Thyroid gland (tissue), 4 donors: ENCODE data around the gene DIP2C.

Source experiments
- POLR2A ChIP-seq, 2 donors: fragments of 450-650 bp; IDR thresholded peaks; one replicate each; pipeline ENCODE4 v1.6.1; 2017; ENCODE audit warnings: antibody characterized with exemption in 2 of 2, mild to moderate bottlenecking in 2 of 2, moderate library complexity in 1 of 2
- TF ChIP-seq, protein P1 (sequence below), 6 experiments: fragments of 200-600 bp in 3 of 6; fragments of 450-650 bp in 3 of 6; sonication (generic) in 3 of 6; IDR thresholded peaks; one replicate each; pipeline ENCODE4 v1.5.1; 2016 to 2019; ENCODE audit warnings: antibody characterized with exemption in 6 of 6, mild to moderate bottlenecking in 2 of 6, inconsistent platforms in 1 of 6, moderate library complexity in 1 of 6

DNA sequence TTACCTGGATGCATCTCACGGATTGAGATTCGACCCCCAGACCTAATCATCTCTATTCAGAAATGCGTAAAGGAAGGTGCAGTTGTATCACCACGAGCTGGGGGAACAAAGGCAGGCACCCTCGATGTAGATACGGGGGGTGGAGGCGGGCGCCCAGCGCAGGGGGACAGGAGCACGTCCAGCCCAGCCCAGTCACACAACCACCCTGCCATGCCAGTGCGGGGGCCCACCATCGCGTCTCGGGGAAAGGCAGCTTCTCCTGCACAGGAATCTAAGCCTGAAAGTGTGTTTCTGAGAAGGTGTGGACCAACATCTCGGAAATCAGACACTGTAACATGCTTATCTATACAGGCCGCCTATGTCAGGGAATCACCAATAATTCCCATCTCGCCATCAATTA lies 131.1 kb downstream of the DIP2C start:
- TF ChIP-seq, protein P1, sequence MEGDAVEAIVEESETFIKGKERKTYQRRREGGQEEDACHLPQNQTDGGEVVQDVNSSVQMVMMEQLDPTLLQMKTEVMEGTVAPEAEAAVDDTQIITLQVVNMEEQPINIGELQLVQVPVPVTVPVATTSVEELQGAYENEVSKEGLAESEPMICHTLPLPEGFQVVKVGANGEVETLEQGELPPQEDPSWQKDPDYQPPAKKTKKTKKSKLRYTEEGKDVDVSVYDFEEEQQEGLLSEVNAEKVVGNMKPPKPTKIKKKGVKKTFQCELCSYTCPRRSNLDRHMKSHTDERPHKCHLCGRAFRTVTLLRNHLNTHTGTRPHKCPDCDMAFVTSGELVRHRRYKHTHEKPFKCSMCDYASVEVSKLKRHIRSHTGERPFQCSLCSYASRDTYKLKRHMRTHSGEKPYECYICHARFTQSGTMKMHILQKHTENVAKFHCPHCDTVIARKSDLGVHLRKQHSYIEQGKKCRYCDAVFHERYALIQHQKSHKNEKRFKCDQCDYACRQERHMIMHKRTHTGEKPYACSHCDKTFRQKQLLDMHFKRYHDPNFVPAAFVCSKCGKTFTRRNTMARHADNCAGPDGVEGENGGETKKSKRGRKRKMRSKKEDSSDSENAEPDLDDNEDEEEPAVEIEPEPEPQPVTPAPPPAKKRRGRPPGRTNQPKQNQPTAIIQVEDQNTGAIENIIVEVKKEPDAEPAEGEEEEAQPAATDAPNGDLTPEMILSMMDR (IDR thresholded peaks at IDR 0.05) = no peak
- TF ChIP-seq POLR2A (IDR thresholded peaks at IDR 0.05) = no peak
